ENCODE measurements around the gene RALGAPA1. TPM values are rescaled to one million over a fixed set of nuclear protein-coding genes. Genes with fewer than 3 reads are reported as not detected.

RALGAPA1 gene
- total RNA-seq, 1 donor from 2014 or later = 45.7 TPM

- no peaks in the 10 kb centered on the region for H3K9me3 Mint-ChIP-seq
- no peaks in the 10 kb centered on the region for H3K27me3 Mint-ChIP-seq
- no peak overlapping the region for H3K4me3 Mint-ChIP-seq
- H3K4me1 Mint-ChIP-seq (ENCODE audit: unreplicated experiment) = no peaks in the 10 kb centered on the region
- DNase-seq (ENCODE audit: extremely low spot score, unreplicated experiment) = no peak
- H3K36me3 Mint-ChIP-seq = peaks cover 35% of the 10 kb centered on the region
- no peak overlapping the region for H3K27ac Mint-ChIP-seq
- TF ChIP-seq, protein P1, sequence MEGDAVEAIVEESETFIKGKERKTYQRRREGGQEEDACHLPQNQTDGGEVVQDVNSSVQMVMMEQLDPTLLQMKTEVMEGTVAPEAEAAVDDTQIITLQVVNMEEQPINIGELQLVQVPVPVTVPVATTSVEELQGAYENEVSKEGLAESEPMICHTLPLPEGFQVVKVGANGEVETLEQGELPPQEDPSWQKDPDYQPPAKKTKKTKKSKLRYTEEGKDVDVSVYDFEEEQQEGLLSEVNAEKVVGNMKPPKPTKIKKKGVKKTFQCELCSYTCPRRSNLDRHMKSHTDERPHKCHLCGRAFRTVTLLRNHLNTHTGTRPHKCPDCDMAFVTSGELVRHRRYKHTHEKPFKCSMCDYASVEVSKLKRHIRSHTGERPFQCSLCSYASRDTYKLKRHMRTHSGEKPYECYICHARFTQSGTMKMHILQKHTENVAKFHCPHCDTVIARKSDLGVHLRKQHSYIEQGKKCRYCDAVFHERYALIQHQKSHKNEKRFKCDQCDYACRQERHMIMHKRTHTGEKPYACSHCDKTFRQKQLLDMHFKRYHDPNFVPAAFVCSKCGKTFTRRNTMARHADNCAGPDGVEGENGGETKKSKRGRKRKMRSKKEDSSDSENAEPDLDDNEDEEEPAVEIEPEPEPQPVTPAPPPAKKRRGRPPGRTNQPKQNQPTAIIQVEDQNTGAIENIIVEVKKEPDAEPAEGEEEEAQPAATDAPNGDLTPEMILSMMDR (conservative IDR thresholded peaks at IDR 0.05) = no peak
These were observed 96.6 kb downstream of the RALGAPA1 start for GRCh38 chr14:35712466-35712865.

GRCh38 chr14:35708062-35708461 is 101.0 kb downstream of the RALGAPA1 start:
- Mint-ChIP-seq H3K9me3 (no peaks in the 10 kb centered on the region), H3K27ac (no peak overlapping the region), H3K36me3 (peaks cover 30% of the 10 kb centered on the region), H3K4me1 (ENCODE audit: unreplicated experiment) (no peaks in the 10 kb centered on the region), H3K27me3 (no peaks in the 10 kb centered on the region), H3K4me3 (no peak overlapping the region)
- no peak for DNase-seq (ENCODE audit: extremely low spot score, unreplicated experiment)
- TF ChIP-seq, protein P1 (conservative IDR thresholded peaks at IDR 0.05) = no peak

GRCh38 chr14:35705636-35706035 is 103.5 kb downstream of the RALGAPA1 start:
- TF ChIP-seq, protein P1 (conservative IDR thresholded peaks at IDR 0.05) = no peak
- Mint-ChIP-seq H3K27me3 (no peaks in the 10 kb centered on the region), H3K4me1 (ENCODE audit: unreplicated experiment) (no peaks in the 10 kb centered on the region), H3K4me3 (no peak overlapping the region), H3K27ac (no peak overlapping the region), H3K36me3 (peaks cover 23% of the 10 kb centered on the region), H3K9me3 (no peaks in the 10 kb centered on the region)
- no peak for DNase-seq (ENCODE audit: extremely low spot score, unreplicated experiment)

DNA sequence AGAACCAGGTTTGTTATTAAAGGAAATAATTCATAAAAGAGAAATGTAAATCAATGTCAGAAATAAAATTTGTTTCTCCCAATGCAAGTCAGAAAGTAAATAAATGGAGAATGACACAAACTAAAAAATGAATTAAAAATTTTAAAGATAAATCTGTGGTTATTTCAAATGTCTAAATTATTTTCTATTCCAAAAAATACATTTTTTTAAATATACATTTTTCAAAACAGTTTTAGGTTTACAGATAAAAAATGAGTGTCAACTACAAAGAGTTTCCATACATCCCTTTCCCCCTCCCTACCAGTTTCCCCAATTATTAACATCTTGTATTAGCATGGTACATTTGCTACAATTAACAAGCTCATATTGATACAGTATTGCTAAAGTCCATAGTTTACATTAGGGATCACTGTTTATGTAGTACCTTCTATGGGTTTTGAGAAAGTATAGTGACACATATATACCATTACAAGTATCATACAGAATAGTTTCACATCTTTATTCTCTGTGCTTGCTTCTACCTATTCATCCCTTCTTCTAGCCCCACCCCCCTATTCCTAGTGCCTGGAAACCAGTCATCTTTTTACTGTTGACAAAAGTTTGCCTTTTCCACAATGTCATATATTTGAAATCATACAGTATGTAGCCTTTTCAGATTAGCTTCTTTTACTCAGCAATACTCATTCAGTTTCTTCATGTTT is 104.2 kb downstream of the RALGAPA1 start:
- Mint-ChIP-seq H3K27ac (no peak overlapping the region), H3K9me3 (no peaks in the 10 kb centered on the region), H3K36me3 (peaks cover 23% of the 10 kb centered on the region), H3K4me1 (ENCODE audit: unreplicated experiment) (no peaks in the 10 kb centered on the region), H3K4me3 (no peak overlapping the region), H3K27me3 (no peaks in the 10 kb centered on the region)
- no peak for DNase-seq (ENCODE audit: extremely low spot score, unreplicated experiment)
- TF ChIP-seq, protein P1 (conservative IDR thresholded peaks at IDR 0.05) = no peak

DNA sequence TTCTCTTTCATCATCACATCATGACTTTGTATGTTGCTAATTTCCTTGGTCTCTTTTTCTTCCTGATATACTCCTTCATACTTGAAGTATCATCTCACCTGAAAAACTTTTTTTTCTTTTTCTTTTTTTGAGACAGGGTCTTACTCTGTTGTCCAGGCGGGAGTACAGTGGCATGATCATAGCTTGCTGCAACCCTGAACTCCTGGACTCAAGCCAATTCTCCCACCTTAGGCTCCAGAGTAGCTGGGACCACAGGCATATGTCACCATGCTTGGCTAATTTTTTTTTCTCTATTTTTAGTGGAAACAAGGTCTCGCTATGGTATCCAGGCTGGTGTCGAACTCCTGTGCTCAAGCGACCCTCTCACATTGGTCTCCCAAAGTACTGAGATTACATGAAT is 107.6 kb downstream of the RALGAPA1 start:
- DNase-seq (ENCODE audit: extremely low spot score, unreplicated experiment) = no peak
- TF ChIP-seq, protein P1 (conservative IDR thresholded peaks at IDR 0.05) = no peak
- H3K4me3 Mint-ChIP-seq = no peak overlapping the region
- no peaks in the 10 kb centered on the region for H3K9me3 Mint-ChIP-seq
- no peak overlapping the region for H3K27ac Mint-ChIP-seq
- H3K27me3 Mint-ChIP-seq = no peaks in the 10 kb centered on the region
- H3K36me3 Mint-ChIP-seq = peaks cover 11% of the 10 kb centered on the region
- no peaks in the 10 kb centered on the region for H3K4me1 Mint-ChIP-seq (ENCODE audit: unreplicated experiment)
